Astrocyte (in vitro differentiated cells and primary cell): Measurements from ENCODE around the gene CLDN1.

ENCODE experiments used
- EZH2 ChIP-seq: IDR thresholded peaks from 2 replicates; pipeline ENCODE4 v1.6.1; 2012; ENCODE audit warnings: mild to moderate bottlenecking, low read length, inconsistent platforms; ENCODE audit not compliant: insufficient read depth
- TF ChIP-seq, protein P1 (sequence below): IDR thresholded peaks from 2 replicates; pipeline ENCODE4 v1.5.1; 2011; ENCODE audit warnings: low read depth, mild to moderate bottlenecking, inconsistent platforms, low read length, moderate library complexity; ENCODE audit not compliant: insufficient read depth

DNA sequence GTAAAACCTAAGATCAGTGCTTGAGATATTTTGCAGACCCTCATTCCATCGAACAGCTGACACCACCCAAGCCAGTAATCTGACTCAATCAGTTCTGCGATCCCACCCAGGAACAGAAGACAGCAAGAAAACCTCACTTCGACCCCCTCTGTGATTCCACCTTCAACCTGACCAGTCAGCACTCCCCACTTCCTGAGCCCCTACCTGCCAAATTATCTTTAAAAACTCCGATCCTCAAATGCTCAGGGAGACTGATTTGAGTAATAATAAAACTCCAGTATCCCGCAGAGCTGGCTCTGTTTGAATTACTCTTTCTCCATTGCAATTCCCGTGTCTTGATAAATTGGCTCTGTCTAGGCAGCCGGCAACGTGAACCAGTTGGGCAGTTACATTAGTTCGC lies 40.0 kb upstream of the CLDN1 start:
- TF ChIP-seq, protein P1, sequence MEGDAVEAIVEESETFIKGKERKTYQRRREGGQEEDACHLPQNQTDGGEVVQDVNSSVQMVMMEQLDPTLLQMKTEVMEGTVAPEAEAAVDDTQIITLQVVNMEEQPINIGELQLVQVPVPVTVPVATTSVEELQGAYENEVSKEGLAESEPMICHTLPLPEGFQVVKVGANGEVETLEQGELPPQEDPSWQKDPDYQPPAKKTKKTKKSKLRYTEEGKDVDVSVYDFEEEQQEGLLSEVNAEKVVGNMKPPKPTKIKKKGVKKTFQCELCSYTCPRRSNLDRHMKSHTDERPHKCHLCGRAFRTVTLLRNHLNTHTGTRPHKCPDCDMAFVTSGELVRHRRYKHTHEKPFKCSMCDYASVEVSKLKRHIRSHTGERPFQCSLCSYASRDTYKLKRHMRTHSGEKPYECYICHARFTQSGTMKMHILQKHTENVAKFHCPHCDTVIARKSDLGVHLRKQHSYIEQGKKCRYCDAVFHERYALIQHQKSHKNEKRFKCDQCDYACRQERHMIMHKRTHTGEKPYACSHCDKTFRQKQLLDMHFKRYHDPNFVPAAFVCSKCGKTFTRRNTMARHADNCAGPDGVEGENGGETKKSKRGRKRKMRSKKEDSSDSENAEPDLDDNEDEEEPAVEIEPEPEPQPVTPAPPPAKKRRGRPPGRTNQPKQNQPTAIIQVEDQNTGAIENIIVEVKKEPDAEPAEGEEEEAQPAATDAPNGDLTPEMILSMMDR, result no peak
- TF ChIP-seq EZH2, result no peak
